HEK293 (cell line): ENCODE data around the gene CDKL2.

Source experiments
- CTCF ChIA-PET: fragments of 350-600 bp; formaldehyde crosslinking; extraction: SDS; loops from one replicate; lab custom pipeline; 2021; ENCODE audit warnings: antibody characterized with exemption; lab: Yijun Ruan, JAX
- POLR2A ChIA-PET: fragments of 300-600 bp; formaldehyde crosslinking; extraction: SDS; loops from one replicate; lab custom pipeline; 2020; ENCODE audit warnings: antibody characterized with exemption, inconsistent platforms; lab: Yijun Ruan, JAX
- H3K27ac ChIP-seq: fragments of 200-500 bp; sonication (Bioruptor generic); 2 replicates; pipeline ENCODE4 v1.5.1; 2014; ENCODE audit warnings: low read depth, low read length, control low read depth, inconsistent platforms; ENCODE audit errors: extremely low read depth
- H3K36me3 ChIP-seq, 2 experiments: fragments of 200-500 bp in 1 of 2; sonication (Bioruptor generic) in 1 of 2; 1 replicate in 1 of 2; 2 replicates in 1 of 2; pipeline ENCODE4 v1.5.1; 2014 to 2017; ENCODE audit warnings: inconsistent platforms in 2 of 2, low read length in 2 of 2; ENCODE audit not compliant: control insufficient read depth in 2 of 2, insufficient read depth in 1 of 2
- H3K4me1 ChIP-seq: fragments of 200-500 bp; sonication (Bioruptor generic); 2 replicates; pipeline ENCODE4 v1.5.1; 2014; ENCODE audit warnings: mild to moderate bottlenecking, low read length, inconsistent platforms; ENCODE audit not compliant: control insufficient read depth, insufficient read depth
- H3K4me3 ChIP-seq: 2 replicates; pipeline ENCODE4 v1.5.1; 2011; ENCODE audit warnings: low read depth, mild to moderate bottlenecking, control low read depth, low read length, moderate library complexity
- H3K9me3 ChIP-seq: fragments of 200-500 bp; sonication (Bioruptor generic); 2 replicates; pipeline ENCODE4 v1.5.1; 2014; ENCODE audit warnings: low read depth, low read length, inconsistent platforms; ENCODE audit not compliant: control insufficient read depth, insufficient read depth
- KLF16 ChIP-seq: fragments of 450-650 bp; formaldehyde crosslinking; IDR thresholded peaks from 2 replicates; pipeline ENCODE4 v1.5.1; 2017; ENCODE audit warnings: missing biosample characterization, missing genetic modification characterization
- MYNN ChIP-seq: fragments of 450-650 bp; formaldehyde crosslinking; IDR thresholded peaks from 2 replicates; pipeline ENCODE4 v1.5.1; 2016; ENCODE audit warnings: missing biosample characterization, missing genetic modification characterization, borderline replicate concordance
- OVOL3 ChIP-seq: fragments of 450-650 bp; formaldehyde crosslinking; IDR thresholded peaks from 2 replicates; pipeline ENCODE4 v1.5.1; 2016; ENCODE audit warnings: missing biosample characterization, missing genetic modification characterization
- PATZ1 ChIP-seq: fragments of 450-650 bp; formaldehyde crosslinking; IDR thresholded peaks from 2 replicates; pipeline ENCODE4 v1.5.1; 2016; ENCODE audit warnings: missing biosample characterization, missing genetic modification characterization
- RBAK ChIP-seq: fragments of 450-650 bp; formaldehyde crosslinking; IDR thresholded peaks from 2 replicates; pipeline ENCODE4 v1.5.1; 2016; ENCODE audit warnings: missing biosample characterization, missing genetic modification characterization
- REPIN1 ChIP-seq: fragments of 450-650 bp; formaldehyde crosslinking; IDR thresholded peaks from 2 replicates; pipeline ENCODE4 v1.5.1; 2017; ENCODE audit warnings: missing biosample characterization, missing genetic modification characterization, low read depth
- SALL2 ChIP-seq: fragments of 450-650 bp; formaldehyde crosslinking; IDR thresholded peaks from 2 replicates; pipeline ENCODE4 v1.5.0; 2017; ENCODE audit warnings: missing biosample characterization, mild to moderate bottlenecking, missing genetic modification characterization, borderline replicate concordance
- SCRT2 ChIP-seq: fragments of 450-650 bp; formaldehyde crosslinking; IDR thresholded peaks from 2 replicates; pipeline ENCODE4 v1.5.1; 2016; ENCODE audit warnings: missing biosample characterization, missing genetic modification characterization
- YY2 ChIP-seq: fragments of 450-650 bp; formaldehyde crosslinking; IDR thresholded peaks from 2 replicates; pipeline ENCODE4 v1.5.1; 2016; ENCODE audit warnings: missing biosample characterization, missing genetic modification characterization
- ZBTB10 ChIP-seq: fragments of 450-650 bp; formaldehyde crosslinking; IDR thresholded peaks from 2 replicates; pipeline ENCODE4 v1.5.1; 2016; ENCODE audit warnings: missing biosample characterization, missing genetic modification characterization
- ZBTB17 ChIP-seq: fragments of 450-650 bp; formaldehyde crosslinking; IDR thresholded peaks from 2 replicates; pipeline ENCODE4 v1.5.1; 2016; ENCODE audit warnings: missing biosample characterization, missing genetic modification characterization
- ZNF140 ChIP-seq: fragments of 450-650 bp; formaldehyde crosslinking; IDR thresholded peaks from 2 replicates; pipeline ENCODE4 v1.5.1; 2016; ENCODE audit warnings: missing biosample characterization, missing genetic modification characterization
- ZNF155 ChIP-seq: fragments of 450-650 bp; formaldehyde crosslinking; IDR thresholded peaks from 2 replicates; pipeline ENCODE4 v1.5.1; 2016; ENCODE audit warnings: missing biosample characterization, missing genetic modification characterization
- ZNF169 ChIP-seq: fragments of 450-650 bp; formaldehyde crosslinking; IDR thresholded peaks from 2 replicates; pipeline ENCODE4 v1.5.1; 2016; ENCODE audit warnings: missing biosample characterization, missing genetic modification characterization
- ZNF2 ChIP-seq: fragments of 450-650 bp; formaldehyde crosslinking; IDR thresholded peaks from 2 replicates; pipeline ENCODE4 v1.5.1; 2016; ENCODE audit warnings: missing biosample characterization, missing genetic modification characterization
- ZNF274 ChIP-seq, 2 experiments: fragments of 200-500 bp in 1 of 2; fragments of 450-650 bp in 1 of 2; sonication (Bioruptor generic) in 1 of 2; formaldehyde crosslinking in 1 of 2; IDR thresholded peaks; 2 replicates each; pipeline versions ENCODE4 v1.5.1 to v1.6.1; 2014 to 2016; ENCODE audit warnings: borderline replicate concordance in 1 of 2, inconsistent platforms in 1 of 2, low read length in 1 of 2, missing biosample characterization in 1 of 2, missing genetic modification characterization in 1 of 2
- ZNF302 ChIP-seq: fragments of 450-650 bp; formaldehyde crosslinking; IDR thresholded peaks from 2 replicates; pipeline ENCODE4 v1.5.1; 2016; ENCODE audit warnings: missing biosample characterization, missing genetic modification characterization, low read depth
- ZNF366 ChIP-seq: fragments of 450-650 bp; formaldehyde crosslinking; conservative IDR thresholded peaks from 2 replicates; pipeline ENCODE4 v1.5.1; 2016; ENCODE audit warnings: missing biosample characterization, missing genetic modification characterization
- ZNF423 ChIP-seq: fragments of 450-650 bp; formaldehyde crosslinking; IDR thresholded peaks from 2 replicates; pipeline ENCODE4 v1.5.1; 2016; ENCODE audit warnings: missing biosample characterization, missing genetic modification characterization
- ZNF426 ChIP-seq: fragments of 450-650 bp; formaldehyde crosslinking; IDR thresholded peaks from 2 replicates; pipeline ENCODE4 v1.5.1; 2017; ENCODE audit warnings: missing biosample characterization, missing genetic modification characterization, mild to moderate bottlenecking, inconsistent platforms, moderate library complexity
- ZNF571 ChIP-seq: fragments of 450-650 bp; formaldehyde crosslinking; IDR thresholded peaks from 2 replicates; pipeline ENCODE4 v1.5.0; 2017; ENCODE audit warnings: missing biosample characterization, missing genetic modification characterization
- ZNF624 ChIP-seq: fragments of 450-650 bp; formaldehyde crosslinking; IDR thresholded peaks from 2 replicates; pipeline ENCODE4 v1.5.1; 2017; ENCODE audit warnings: missing biosample characterization, missing genetic modification characterization
- ZNF76 ChIP-seq: fragments of 450-650 bp; formaldehyde crosslinking; IDR thresholded peaks from 2 replicates; pipeline ENCODE4; 2016; ENCODE audit warnings: low read depth, missing biosample characterization, missing genetic modification characterization, borderline replicate concordance
- ZNF777 ChIP-seq: fragments of 450-650 bp; formaldehyde crosslinking; IDR thresholded peaks from 2 replicates; pipeline ENCODE4 v1.5.1; 2017; ENCODE audit warnings: missing biosample characterization, missing genetic modification characterization, borderline replicate concordance
- TF ChIP-seq, protein P1 (sequence below): IDR thresholded peaks from 2 replicates; pipeline ENCODE4 v1.6.1; 2011; ENCODE audit warnings: mild to moderate bottlenecking, low read depth, low read length, borderline replicate concordance
- TF ChIP-seq, protein P2 (sequence below): fragments of 450-650 bp; formaldehyde crosslinking; IDR thresholded peaks from 2 replicates; pipeline ENCODE4 v1.5.1; 2016; ENCODE audit warnings: missing biosample characterization, missing genetic modification characterization
- TF ChIP-seq, protein P3 (sequence below): fragments of 450-650 bp; formaldehyde crosslinking; IDR thresholded peaks from 2 replicates; pipeline ENCODE4 v1.5.1; 2017; ENCODE audit warnings: missing biosample characterization, missing genetic modification characterization
- TF ChIP-seq, protein P4 (sequence below): fragments of 450-650 bp; formaldehyde crosslinking; IDR thresholded peaks from 2 replicates; pipeline ENCODE4 v1.5.1; 2016; ENCODE audit warnings: missing biosample characterization, missing genetic modification characterization

The CDKL2 gene

GRCh38 chr4:75629239-75629638, 1.1 kb downstream of the CDKL2 start:
- H3K9me3 ChIP-seq: no peaks in the 10 kb centered on the region
- H3K36me3 ChIP-seq: no peaks in the 10 kb centered on the region; a peak in 1 of 3 replicates
- H3K4me1 ChIP-seq: no peaks in the 10 kb centered on the region
- no peak overlapping the region for H3K4me3 ChIP-seq
- ChIA-PET POLR2A (interaction anchor here (2.3 kb wide), 1 partner anchor 95 kb away, joined by 8 read pairs; the partner anchor contains the start of gene USO1), CTCF (no interaction called here)
- TF ChIP-seq RBAK (tag by site-specific recombination) (no peak), ZNF76 (no peak), ZNF426 (no peak), ZBTB10 (no peak), ZBTB17 (tag by site-specific recombination) (no peak), ZNF155 (no peak), REPIN1 (tag by site-specific recombination) (no peak), ZNF274 (IDR thresholded peaks at IDR 0.05; ENCODE audit: low read length) (no peak), ZNF274 (tag by site-specific recombination; IDR thresholded peaks at IDR 0.05; ENCODE audit: borderline replicate concordance) (no peak), ZNF571 (tag by site-specific recombination) (no peak), SALL2 (tag by site-specific recombination) (no peak)
- TF ChIP-seq, protein P1, sequence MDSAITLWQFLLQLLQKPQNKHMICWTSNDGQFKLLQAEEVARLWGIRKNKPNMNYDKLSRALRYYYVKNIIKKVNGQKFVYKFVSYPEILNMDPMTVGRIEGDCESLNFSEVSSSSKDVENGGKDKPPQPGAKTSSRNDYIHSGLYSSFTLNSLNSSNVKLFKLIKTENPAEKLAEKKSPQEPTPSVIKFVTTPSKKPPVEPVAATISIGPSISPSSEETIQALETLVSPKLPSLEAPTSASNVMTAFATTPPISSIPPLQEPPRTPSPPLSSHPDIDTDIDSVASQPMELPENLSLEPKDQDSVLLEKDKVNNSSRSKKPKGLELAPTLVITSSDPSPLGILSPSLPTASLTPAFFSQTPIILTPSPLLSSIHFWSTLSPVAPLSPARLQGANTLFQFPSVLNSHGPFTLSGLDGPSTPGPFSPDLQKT: no peak
- H3K27ac ChIP-seq: no peak overlapping the region

DNA sequence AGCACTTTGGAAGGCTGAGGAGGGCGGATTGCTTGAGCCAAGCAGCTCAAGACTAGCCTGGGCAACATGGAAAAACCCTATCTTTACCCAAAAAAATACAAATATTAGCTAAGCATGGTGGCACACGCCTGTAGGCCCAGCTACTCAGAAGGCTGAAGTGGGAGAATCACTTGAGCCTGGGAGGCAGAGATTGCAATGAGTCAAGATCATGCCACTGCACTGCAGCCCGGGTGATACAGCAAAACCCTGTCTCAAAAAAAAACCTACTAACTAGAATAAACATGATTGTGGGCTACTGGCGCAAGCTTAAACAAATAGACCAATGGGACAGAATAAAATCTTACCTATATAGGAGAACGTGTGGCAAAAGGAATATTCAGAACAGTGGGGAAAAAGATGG, 7.3 kb downstream of the CDKL2 start:
- no peaks in the 10 kb centered on the region; a peak in 1 of 3 replicates for H3K36me3 ChIP-seq
- no peak for TF ChIP-seq ZNF140
- TF ChIP-seq ZNF624 (tag by site-specific recombination): no peak
- TF ChIP-seq ZNF2: no peak
- no peak for TF ChIP-seq ZNF366
- TF ChIP-seq, protein P2, sequence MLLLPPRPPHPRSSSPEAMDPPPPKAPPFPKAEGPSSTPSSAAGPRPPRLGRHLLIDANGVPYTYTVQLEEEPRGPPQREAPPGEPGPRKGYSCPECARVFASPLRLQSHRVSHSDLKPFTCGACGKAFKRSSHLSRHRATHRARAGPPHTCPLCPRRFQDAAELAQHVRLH: no peak
- TF ChIP-seq ZNF423: no peak
- TF ChIP-seq KLF16: no peak
- TF ChIP-seq ZNF777: no peak
- TF ChIP-seq MYNN: no peak
- no peak for TF ChIP-seq ZNF571 (tag by site-specific recombination)
- TF ChIP-seq YY2 (tag by site-specific recombination): no peak
- no peak for TF ChIP-seq ZNF302 (tag by site-specific recombination)
- TF ChIP-seq PATZ1: no peak
- TF ChIP-seq ZNF169 (tag by site-specific recombination): no peak
- TF ChIP-seq OVOL3 (tag by site-specific recombination): no peak
- TF ChIP-seq, protein P3, sequence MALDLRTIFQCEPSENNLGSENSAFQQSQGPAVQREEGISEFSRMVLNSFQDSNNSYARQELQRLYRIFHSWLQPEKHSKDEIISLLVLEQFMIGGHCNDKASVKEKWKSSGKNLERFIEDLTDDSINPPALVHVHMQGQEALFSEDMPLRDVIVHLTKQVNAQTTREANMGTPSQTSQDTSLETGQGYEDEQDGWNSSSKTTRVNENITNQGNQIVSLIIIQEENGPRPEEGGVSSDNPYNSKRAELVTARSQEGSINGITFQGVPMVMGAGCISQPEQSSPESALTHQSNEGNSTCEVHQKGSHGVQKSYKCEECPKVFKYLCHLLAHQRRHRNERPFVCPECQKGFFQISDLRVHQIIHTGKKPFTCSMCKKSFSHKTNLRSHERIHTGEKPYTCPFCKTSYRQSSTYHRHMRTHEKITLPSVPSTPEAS: no peak
- no peak for TF ChIP-seq SCRT2
- TF ChIP-seq, protein P4, sequence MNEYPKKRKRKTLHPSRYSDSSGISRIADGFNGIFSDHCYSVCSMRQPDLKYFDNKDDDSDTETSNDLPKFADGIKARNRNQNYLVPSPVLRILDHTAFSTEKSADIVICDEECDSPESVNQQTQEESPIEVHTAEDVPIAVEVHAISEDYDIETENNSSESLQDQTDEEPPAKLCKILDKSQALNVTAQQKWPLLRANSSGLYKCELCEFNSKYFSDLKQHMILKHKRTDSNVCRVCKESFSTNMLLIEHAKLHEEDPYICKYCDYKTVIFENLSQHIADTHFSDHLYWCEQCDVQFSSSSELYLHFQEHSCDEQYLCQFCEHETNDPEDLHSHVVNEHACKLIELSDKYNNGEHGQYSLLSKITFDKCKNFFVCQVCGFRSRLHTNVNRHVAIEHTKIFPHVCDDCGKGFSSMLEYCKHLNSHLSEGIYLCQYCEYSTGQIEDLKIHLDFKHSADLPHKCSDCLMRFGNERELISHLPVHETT (tag by site-specific recombination): no peak
- ChIA-PET POLR2A (no interaction called here), CTCF (no interaction called here)
- no peaks in the 10 kb centered on the region for H3K9me3 ChIP-seq
- no peak overlapping the region for H3K4me3 ChIP-seq
- H3K4me1 ChIP-seq: no peaks in the 10 kb centered on the region
- H3K27ac ChIP-seq: no peak overlapping the region
